ENCODE results near the gene MAD2L1BP. TPM values are rescaled to one million over a fixed set of nuclear protein-coding genes. Genes with fewer than 3 reads are reported as not detected.

MAD2L1BP gene
- total and polyA plus RNA-seq, 2 donors (not counting 3 experiments of a cell fraction or from before 2014, with no cell fraction given): 32.3 to 62.0 TPM

DNA sequence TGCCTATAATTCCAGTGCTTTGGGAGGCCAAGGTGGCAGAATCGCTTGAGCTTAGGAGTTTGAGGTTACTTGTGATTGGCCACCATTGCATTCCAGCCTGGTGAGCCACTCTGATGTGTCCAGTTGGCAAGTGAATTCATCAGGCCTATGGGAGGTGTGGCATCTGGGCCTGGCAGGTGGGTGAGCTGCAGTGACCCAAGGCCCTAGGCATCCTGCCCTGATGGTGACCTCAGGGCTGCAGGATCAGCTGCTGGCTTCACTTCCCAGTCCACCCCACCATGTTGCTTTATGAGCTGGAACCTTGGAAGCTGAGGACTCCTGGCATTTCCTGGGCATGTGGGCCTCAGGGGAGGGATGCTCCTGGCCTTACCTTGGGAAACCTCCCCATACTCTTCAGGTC lies 29.7 kb downstream of the MAD2L1BP start:
- Histone ChIP-seq H3K4me3 (replicated peaks in 1 of 3; ENCODE audit: insufficient read depth in 1 of 3, low read depth in 1 of 3, low read length in 3 of 3) (no peak overlapping the region), H3K36me3 (ENCODE audit: control insufficient read depth in 2 of 2, extremely low read depth in 1 of 2, insufficient read depth in 2 of 2, low read length in 2 of 2) (no peaks in the 10 kb centered on the region), H3K79me2 (ENCODE audit: control insufficient read depth, insufficient read depth, low read length) (no peaks in the 10 kb centered on the region), H3K9me3 (replicated peaks; ENCODE audit: control insufficient read depth, insufficient read depth, low read length) (no peaks in the 10 kb centered on the region), H3K27me3 (ENCODE audit: control insufficient read depth in 2 of 2, insufficient read depth in 2 of 2, low read length in 2 of 2) (no peaks in the 10 kb centered on the region), H2AFZ (ENCODE audit: low read depth, low read length) (no peak overlapping the region), H3K27ac (ENCODE audit: insufficient read depth, low read depth, low read length) (no peak overlapping the region), H3K4me1 (ENCODE audit: control insufficient read depth, extremely low read depth, insufficient read depth, low read length) (peaks cover 5% of the 10 kb centered on the region), H3K9ac (replicated peaks; ENCODE audit: extremely low read depth, insufficient read depth, low read length) (no peak overlapping the region), H3K4me2 (ENCODE audit: insufficient read depth, low read length) (no peak overlapping the region), H4K20me1 (replicated peaks; ENCODE audit: control insufficient read depth, extremely low read depth, insufficient read depth, low read length) (no peaks in the 10 kb centered on the region), H3K9me1 (replicated peaks; ENCODE audit: control insufficient read depth, extremely low read depth, insufficient read depth, low read length) (no peaks in the 10 kb centered on the region)
- POLR2A ChIA-PET: no interaction called here
- no peak for FAIRE-seq
- DNase-seq (ENCODE audit: low read depth, low spot score): no peak
- intact Hi-C loops (cut with micrococcal nuclease) (loop anchor here (5.0 kb wide), 1 partner anchor 172 kb away; no protein-coding TSS in a partner anchor), dilution Hi-C loops (cut with MboI; ENCODE audit: extremely low pct_ligation_motif_present, low sequenced_read_pairs) (no loop called here)
- CTCF ChIA-PET: interaction anchor here (1.2 to 7.1 kb wide), 14 partner anchors 15 to 414 kb away, joined by 3 to 177 read pairs (median 24); partner anchors contain the start of genes GTPBP2 and VEGFA
- no peak for TF ChIP-seq EZH2 (IDR thresholded peaks at IDR 0.05; ENCODE audit: borderline replicate concordance, low read depth, low read length, severe bottlenecking)
- TF ChIP-seq MYC (IDR thresholded peaks at IDR 0.05; ENCODE audit: low read depth, low read length): no peak
- TF ChIP-seq FOS (IDR thresholded peaks at IDR 0.05; ENCODE audit: borderline replicate concordance, insufficient read depth, low read length): no peak
- no peak for TF ChIP-seq POLR2A (IDR thresholded peaks at IDR 0.05; ENCODE audit: low read depth, low read length)
- TF ChIP-seq, protein P1, sequence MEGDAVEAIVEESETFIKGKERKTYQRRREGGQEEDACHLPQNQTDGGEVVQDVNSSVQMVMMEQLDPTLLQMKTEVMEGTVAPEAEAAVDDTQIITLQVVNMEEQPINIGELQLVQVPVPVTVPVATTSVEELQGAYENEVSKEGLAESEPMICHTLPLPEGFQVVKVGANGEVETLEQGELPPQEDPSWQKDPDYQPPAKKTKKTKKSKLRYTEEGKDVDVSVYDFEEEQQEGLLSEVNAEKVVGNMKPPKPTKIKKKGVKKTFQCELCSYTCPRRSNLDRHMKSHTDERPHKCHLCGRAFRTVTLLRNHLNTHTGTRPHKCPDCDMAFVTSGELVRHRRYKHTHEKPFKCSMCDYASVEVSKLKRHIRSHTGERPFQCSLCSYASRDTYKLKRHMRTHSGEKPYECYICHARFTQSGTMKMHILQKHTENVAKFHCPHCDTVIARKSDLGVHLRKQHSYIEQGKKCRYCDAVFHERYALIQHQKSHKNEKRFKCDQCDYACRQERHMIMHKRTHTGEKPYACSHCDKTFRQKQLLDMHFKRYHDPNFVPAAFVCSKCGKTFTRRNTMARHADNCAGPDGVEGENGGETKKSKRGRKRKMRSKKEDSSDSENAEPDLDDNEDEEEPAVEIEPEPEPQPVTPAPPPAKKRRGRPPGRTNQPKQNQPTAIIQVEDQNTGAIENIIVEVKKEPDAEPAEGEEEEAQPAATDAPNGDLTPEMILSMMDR (IDR thresholded peaks at IDR 0.05; ENCODE audit: extremely low read depth in 1 of 2, insufficient read depth in 1 of 2, low read depth in 1 of 2, low read length in 2 of 2): no peak
- no peak for TF ChIP-seq POLR2AphosphoS5 (IDR thresholded peaks at IDR 0.05; ENCODE audit: insufficient read depth, low read depth, low read length)
- no peak for TF ChIP-seq GATA2 (IDR thresholded peaks at IDR 0.05; ENCODE audit: insufficient read depth, insufficient read length, low read depth, low read length)
- no peak for TF ChIP-seq JUN (IDR thresholded peaks at IDR 0.05; ENCODE audit: borderline replicate concordance, insufficient read depth, insufficient read length, low read depth)
- TF ChIP-seq, protein P2, sequence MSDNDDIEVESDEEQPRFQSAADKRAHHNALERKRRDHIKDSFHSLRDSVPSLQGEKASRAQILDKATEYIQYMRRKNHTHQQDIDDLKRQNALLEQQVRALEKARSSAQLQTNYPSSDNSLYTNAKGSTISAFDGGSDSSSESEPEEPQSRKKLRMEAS (IDR thresholded peaks at IDR 0.05; ENCODE audit: insufficient read depth, insufficient read length): no peak
- BruUV-seq (replicated peaks): no TSS peak
